ENCODE measurements around the gene FAM107B. TPM values are rescaled to one million over a fixed set of nuclear protein-coding genes. Genes with fewer than 3 reads are reported as not detected.

Gene FAM107B
- total RNA-seq, 4 donors from 2014 or later, result 31.5 to 59.0 (median 39.3) TPM

GRCh38 chr10:14540062-14540461 is 234.6 kb downstream of the FAM107B start:
- TF ChIP-seq CTCF (IDR thresholded peaks at IDR 0.05; ENCODE audit: low read depth), result no peak

- TF ChIP-seq CTCF (IDR thresholded peaks at IDR 0.05; ENCODE audit: low read depth), result no peak
Measured at GRCh38 chr10:14539176-14539575, 235.5 kb downstream of the FAM107B start.

GRCh38 chr10:14536241-14537213 is 238.2 kb downstream of the FAM107B start:
- TF ChIP-seq CTCF (IDR thresholded peaks at IDR 0.05; ENCODE audit: low read depth), result no peak

- TF ChIP-seq CTCF (IDR thresholded peaks at IDR 0.05; ENCODE audit: low read depth), result no peak
Measured at GRCh38 chr10:14535457-14536130, 239.1 kb downstream of the FAM107B start.

GRCh38 chr10:14534152-14534551 is 240.5 kb downstream of the FAM107B start:
- TF ChIP-seq CTCF (IDR thresholded peaks at IDR 0.05; ENCODE audit: low read depth), result no peak

GRCh38 chr10:14533295-14533694 is 241.4 kb downstream of the FAM107B start:
- TF ChIP-seq CTCF (IDR thresholded peaks at IDR 0.05; ENCODE audit: low read depth), result no peak

Measured in subcutaneous adipose tissue (tissue), 4 donors.